Activated gamma-delta T cell (primary cell): Measurements from ENCODE around the gene CLDN24.

Experiments used
- DNase-seq: peaks from one replicate; lab custom pipeline; 2025; lab: John Stamatoyannopoulos, UW

The CLDN24 gene

GRCh38 chr4:183284258-183284785 is 37.9 kb downstream of the CLDN24 start:
- no peak for DNase-seq

DNA sequence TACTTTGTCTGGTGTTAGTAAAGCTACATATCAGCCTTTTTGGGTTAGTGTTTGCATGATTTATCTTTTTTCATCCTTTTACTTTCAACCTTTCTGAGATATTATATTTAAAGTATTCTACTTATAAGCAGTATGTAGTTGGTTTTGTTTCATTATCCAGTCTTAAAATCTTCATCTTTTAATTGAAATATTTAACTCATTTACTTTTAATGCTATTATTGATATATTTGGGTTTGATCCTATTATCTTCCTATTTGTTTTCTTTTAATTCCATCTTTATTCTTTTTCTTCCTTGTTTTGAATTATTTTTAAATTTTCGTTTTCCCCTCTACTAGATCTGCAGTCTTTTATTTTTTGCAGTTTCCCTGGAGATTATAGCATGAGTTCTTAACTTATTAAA is 46.1 kb downstream of the CLDN24 start:
- DNase-seq: no peak

GRCh38 chr4:183272384-183272783 is 49.8 kb downstream of the CLDN24 start:
- no peak for DNase-seq
